DMS 273 treated with DMSO at 0.1 percent for 48 hours (cell line): ENCODE results near the gene SLPI.

ENCODE experiments used
- DNase-seq: peaks from one replicate; lab custom pipeline; 2025; lab: John Stamatoyannopoulos, UW

SLPI gene

GRCh38 chr20:45254383-45255262 lies at the start of gene SLPI:
TSS of gene SLPI (minus strand) at chr20:45254564. CDS start at chr20:45254543, 21 bp downstream.
- DNase-seq: no peak

- no peak for DNase-seq
These were observed 49.5 kb upstream of the SLPI start for GRCh38 chr20:45303586-45304463.

- DNase-seq: no peak
These were observed 47.5 kb upstream of the SLPI start for GRCh38 chr20:45301824-45302271.

GRCh38 chr20:45300961-45301360 lies 46.6 kb upstream of the SLPI start:
- no peak for DNase-seq

GRCh38 chr20:45299786-45300185 lies 45.4 kb upstream of the SLPI start:
- DNase-seq: no peak

- DNase-seq: no peak
These were observed 43.6 kb upstream of the SLPI start for GRCh38 chr20:45297786-45298497.

- DNase-seq: no peak
These were observed 40.3 kb upstream of the SLPI start for GRCh38 chr20:45294659-45295058.

- no peak for DNase-seq
These were observed 39.6 kb upstream of the SLPI start for GRCh38 chr20:45294003-45294368.

GRCh38 chr20:45293041-45294002 lies 39.0 kb upstream of the SLPI start:
- peak; percentile 34 for DNase-seq

GRCh38 chr20:45292343-45292742 lies 38.0 kb upstream of the SLPI start:
- no peak for DNase-seq

GRCh38 chr20:45291526-45291925 lies 37.2 kb upstream of the SLPI start:
- DNase-seq: no peak

GRCh38 chr20:45290677-45291355 lies 36.5 kb upstream of the SLPI start:
- peak; percentile 54 for DNase-seq

GRCh38 chr20:45289942-45290676 lies 35.7 kb upstream of the SLPI start:
- DNase-seq: no peak

GRCh38 chr20:45288860-45289259 lies 34.5 kb upstream of the SLPI start:
- DNase-seq: no peak

GRCh38 chr20:45288376-45288775 lies 34.0 kb upstream of the SLPI start:
- no peak for DNase-seq

GRCh38 chr20:45283551-45284057 lies 29.2 kb upstream of the SLPI start:
- no peak for DNase-seq

- DNase-seq: no peak
These were observed 28.6 kb upstream of the SLPI start for GRCh38 chr20:45282700-45283550.

GRCh38 chr20:45279992-45280391 lies 25.6 kb upstream of the SLPI start:
- no peak for DNase-seq

GRCh38 chr20:45275338-45275737 lies 21.0 kb upstream of the SLPI start:
- DNase-seq: no peak
